MCF 10A (cell line): ENCODE results near the gene FOXP1. TPM values are rescaled to one million over a fixed set of nuclear protein-coding genes. Genes with fewer than 3 reads are reported as not detected.
A peak's percentile ranks its signal among the peaks of the same experiment; 100 is the strongest.

Experiments used
- BruUV-seq: library from RNA; stranded (reverse); fragments of 400-500 nt; replicated peaks from 2 replicates; lab custom pipeline; 2021; lab: Mats Ljungman, UMichigan
- CTCF ChIA-PET: fragments of 300-600 bp; sonication (Branson Sonifier 250); formaldehyde crosslinking; extraction: SDS; loops from one replicate; lab custom pipeline; 2021; ENCODE audit warnings: antibody characterized with exemption, inconsistent platforms; lab: Yijun Ruan, JAX
- POLR2A ChIA-PET: fragments of 300-600, 350-650 bp; sonication (Branson Sonifier 250); formaldehyde crosslinking; extraction: SDS; loops from one replicate; lab custom pipeline; 2020; ENCODE audit warnings: antibody characterized with exemption, inconsistent platforms; lab: Yijun Ruan, JAX
- DNase-seq: peaks from one replicate; pipeline ENCODE4 v3.0.0-alpha.2; 2018; ENCODE audit not compliant: unreplicated experiment
- H3K27ac Mint-ChIP-seq: one replicate; pipeline ENCODE4 v1.8.0; 2022; ENCODE audit warnings: mild to moderate bottlenecking, low read depth, mixed read lengths; ENCODE audit not compliant: unreplicated experiment
- H3K27me3 Mint-ChIP-seq: one replicate; pipeline ENCODE4 v1.8.0; 2022; ENCODE audit warnings: mixed read lengths; ENCODE audit not compliant: insufficient read depth, unreplicated experiment
- H3K36me3 Mint-ChIP-seq: one replicate; pipeline ENCODE4 v1.8.0; 2022; ENCODE audit warnings: mild to moderate bottlenecking, moderate library complexity, mixed read lengths; ENCODE audit not compliant: insufficient read depth, unreplicated experiment
- H3K4me1 Mint-ChIP-seq: one replicate; pipeline ENCODE4 v1.8.0; 2022; ENCODE audit warnings: mixed read lengths; ENCODE audit not compliant: insufficient read depth, unreplicated experiment
- H3K4me3 Mint-ChIP-seq: one replicate; pipeline ENCODE4 v1.8.0; 2022; ENCODE audit warnings: mild to moderate bottlenecking, moderate library complexity, mixed read lengths; ENCODE audit not compliant: unreplicated experiment
- H3K9me3 Mint-ChIP-seq: one replicate; pipeline ENCODE4 v1.8.0; 2022; ENCODE audit warnings: mixed read lengths; ENCODE audit not compliant: unreplicated experiment
- intact Hi-C: fragments of 100-400 bp; cut with micrococcal nuclease; formaldehyde crosslinking; loops from 2 replicates; pipeline ENCODE4 v1.14.1; 2022
- total RNA-seq: library from RNA; stranded (reverse); gene quantifications from 2 replicates; pipeline ENCODE4 v1.2.3, GENCODE V29; 2022
- TF ChIP-seq, protein P1 (sequence below): fragments of 200-600 bp; IDR thresholded peaks from one replicate; pipeline ENCODE4 v1.8.0; 2022; ENCODE audit warnings: antibody characterized with exemption, mild to moderate bottlenecking; ENCODE audit not compliant: unreplicated experiment

FOXP1 gene
- total RNA-seq, 1 experiment from 2014 or later, result 49.0 TPM

DNA sequence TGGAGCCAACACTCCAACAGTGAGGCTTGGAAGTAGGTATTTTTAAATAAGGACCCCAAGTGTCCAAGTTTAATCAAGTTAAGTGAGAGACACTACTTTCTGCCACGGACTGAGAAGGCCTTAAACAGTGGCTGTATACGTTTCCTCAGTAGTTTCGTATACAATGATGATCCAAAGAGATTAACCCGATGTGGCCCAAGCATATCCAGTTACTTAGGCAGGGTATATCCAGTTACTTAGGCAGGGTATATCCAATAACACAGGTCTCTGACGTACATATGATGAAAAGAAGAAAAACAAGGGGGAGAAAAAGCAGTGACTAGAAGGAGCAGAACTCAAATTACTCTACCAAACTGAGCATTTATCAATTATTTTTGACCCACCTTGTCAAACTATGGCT is 591.4 kb downstream of the FOXP1 start:
- Mint-ChIP-seq H3K27me3 (no peaks in the 10 kb centered on the region), H3K36me3 (peaks cover 29% of the 10 kb centered on the region), H3K4me1 (peaks cover 6% of the 10 kb centered on the region), H3K27ac (no peak overlapping the region), H3K4me3 (no peak overlapping the region), H3K9me3 (no peaks in the 10 kb centered on the region)
- TF ChIP-seq, protein P1, sequence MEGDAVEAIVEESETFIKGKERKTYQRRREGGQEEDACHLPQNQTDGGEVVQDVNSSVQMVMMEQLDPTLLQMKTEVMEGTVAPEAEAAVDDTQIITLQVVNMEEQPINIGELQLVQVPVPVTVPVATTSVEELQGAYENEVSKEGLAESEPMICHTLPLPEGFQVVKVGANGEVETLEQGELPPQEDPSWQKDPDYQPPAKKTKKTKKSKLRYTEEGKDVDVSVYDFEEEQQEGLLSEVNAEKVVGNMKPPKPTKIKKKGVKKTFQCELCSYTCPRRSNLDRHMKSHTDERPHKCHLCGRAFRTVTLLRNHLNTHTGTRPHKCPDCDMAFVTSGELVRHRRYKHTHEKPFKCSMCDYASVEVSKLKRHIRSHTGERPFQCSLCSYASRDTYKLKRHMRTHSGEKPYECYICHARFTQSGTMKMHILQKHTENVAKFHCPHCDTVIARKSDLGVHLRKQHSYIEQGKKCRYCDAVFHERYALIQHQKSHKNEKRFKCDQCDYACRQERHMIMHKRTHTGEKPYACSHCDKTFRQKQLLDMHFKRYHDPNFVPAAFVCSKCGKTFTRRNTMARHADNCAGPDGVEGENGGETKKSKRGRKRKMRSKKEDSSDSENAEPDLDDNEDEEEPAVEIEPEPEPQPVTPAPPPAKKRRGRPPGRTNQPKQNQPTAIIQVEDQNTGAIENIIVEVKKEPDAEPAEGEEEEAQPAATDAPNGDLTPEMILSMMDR, result no peak
- POLR2A ChIA-PET, result no interaction called here
- CTCF ChIA-PET, result no interaction called here
- intact Hi-C loops, result no loop called here
- DNase-seq, result no peak
- no TSS peak for BruUV-seq

DNA sequence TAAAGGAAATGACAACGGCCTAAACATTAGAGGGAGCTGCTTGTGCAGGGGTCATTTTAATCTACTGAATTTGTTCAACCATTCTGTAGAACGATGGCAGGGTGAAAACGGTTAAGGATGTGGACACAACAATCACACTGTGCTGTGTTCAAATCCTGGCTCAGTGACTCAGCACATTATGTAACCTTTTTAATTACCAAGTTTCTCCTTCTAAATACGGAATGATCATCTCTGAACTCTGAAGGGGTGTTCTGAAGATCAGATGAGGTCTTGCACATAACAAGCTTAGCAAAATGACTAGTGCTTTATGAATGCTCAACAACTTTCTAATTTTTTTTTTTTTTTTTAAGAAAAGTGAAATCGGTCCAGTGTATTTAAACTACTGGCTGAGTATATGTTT is 592.8 kb downstream of the FOXP1 start:
- TF ChIP-seq, protein P1, result no peak
- peaks cover 43% of the 10 kb centered on the region for H3K36me3 Mint-ChIP-seq
- H3K4me3 Mint-ChIP-seq, result no peak overlapping the region
- BruUV-seq, result no TSS peak
- no peaks in the 10 kb centered on the region for H3K9me3 Mint-ChIP-seq
- DNase-seq, result no peak
- POLR2A ChIA-PET, result interaction anchor here (0.6 kb wide), 1 partner anchor 47 kb away, joined by 3 read pairs; no protein-coding TSS in a partner anchor
- no peak overlapping the region for H3K27ac Mint-ChIP-seq
- intact Hi-C loops, result no loop called here
- H3K4me1 Mint-ChIP-seq, result peaks cover 6% of the 10 kb centered on the region
- no peaks in the 10 kb centered on the region for H3K27me3 Mint-ChIP-seq
- CTCF ChIA-PET, result interaction anchor here (0.6 to 1.5 kb wide), 3 partner anchors 16 to 674 kb away, joined by 3 to 4 read pairs (median 3); no protein-coding TSS in a partner anchor

DNA sequence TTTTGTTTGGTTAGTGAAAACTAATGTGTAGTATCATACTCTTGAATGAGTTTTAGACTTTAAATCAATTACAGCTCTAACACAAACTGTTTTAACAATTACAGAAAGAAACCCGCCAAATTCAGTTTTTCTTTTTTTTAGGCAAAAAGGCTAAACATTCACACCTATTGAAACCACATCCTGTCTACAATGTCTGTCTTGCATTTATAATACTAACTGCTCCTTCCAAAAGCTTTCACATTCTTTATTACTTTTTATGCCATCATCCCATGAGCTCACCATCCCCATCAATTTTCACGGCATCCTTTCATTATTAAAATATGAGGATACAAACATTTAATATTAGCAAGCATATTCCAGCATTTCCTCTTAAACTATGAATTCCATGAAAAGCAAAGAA is 593.3 kb downstream of the FOXP1 start:
- peaks cover 46% of the 10 kb centered on the region for H3K36me3 Mint-ChIP-seq
- H3K4me3 Mint-ChIP-seq, result no peak overlapping the region
- H3K9me3 Mint-ChIP-seq, result no peaks in the 10 kb centered on the region
- H3K27ac Mint-ChIP-seq, result no peak overlapping the region
- POLR2A ChIA-PET, result interaction anchor here (0.6 kb wide), 1 partner anchor 47 kb away, joined by 3 read pairs; no protein-coding TSS in a partner anchor
- no TSS peak for BruUV-seq
- no peak for DNase-seq
- H3K27me3 Mint-ChIP-seq, result no peaks in the 10 kb centered on the region
- TF ChIP-seq, protein P1, result no peak
- intact Hi-C loops, result no loop called here
- CTCF ChIA-PET, result interaction anchor here (1.2 to 1.5 kb wide), 2 partner anchors 12 to 16 kb away, joined by 3 read pairs; no protein-coding TSS in a partner anchor
- peaks cover 6% of the 10 kb centered on the region for H3K4me1 Mint-ChIP-seq

DNA sequence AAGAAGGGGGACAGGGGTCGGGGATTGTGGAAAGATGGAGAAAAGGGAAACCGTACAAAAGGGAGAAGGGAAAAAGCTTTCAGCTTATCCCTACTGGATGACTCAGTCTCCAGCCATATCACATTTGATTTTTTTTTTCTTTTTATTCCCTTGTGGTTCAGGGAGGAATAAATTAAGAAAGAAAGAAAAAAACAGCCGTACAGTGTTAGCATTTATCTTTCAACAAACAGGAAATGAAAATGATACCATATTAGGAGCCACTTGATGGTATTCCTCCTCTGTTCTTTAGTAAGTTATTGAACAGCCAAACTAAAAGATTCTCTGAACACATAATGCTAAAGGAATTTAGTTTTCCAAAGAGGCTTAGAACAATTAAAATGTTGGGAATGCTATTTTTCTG is 594.4 kb downstream of the FOXP1 start:
- no peaks in the 10 kb centered on the region for H3K27me3 Mint-ChIP-seq
- BruUV-seq, result no TSS peak
- H3K36me3 Mint-ChIP-seq, result peaks cover 49% of the 10 kb centered on the region
- peak; percentile 5 for DNase-seq
- H3K4me3 Mint-ChIP-seq, result no peak overlapping the region
- H3K9me3 Mint-ChIP-seq, result no peaks in the 10 kb centered on the region
- CTCF ChIA-PET, result interaction anchor here (0.6 to 1.5 kb wide), 4 partner anchors 11 to 271 kb away, joined by 3 read pairs; no protein-coding TSS in a partner anchor
- H3K4me1 Mint-ChIP-seq, result peaks cover 6% of the 10 kb centered on the region
- POLR2A ChIA-PET, result no interaction called here
- intact Hi-C loops, result no loop called here
- H3K27ac Mint-ChIP-seq, result no peak overlapping the region
- TF ChIP-seq, protein P1, result no peak
